ENCODE data around the gene TMEM192.
"Not testable (repeated sequence)": the region's sequence is repeated elsewhere in the genome, so short reads cannot be mapped to it uniquely, and the experiment has no call there.

TMEM192 gene

GRCh38 chr4:165112368-165113121, at the start of gene TMEM192:
TMEM192 (minus strand) TSS chr4:165112860; CDS start chr4:165112773, 87 bp downstream.
- peak; percentile 86 to 90 for DNase-seq (ENCODE audit: low read depth in 2 of 2)

GRCh38 chr4:165158762-165159161, 46.1 kb upstream of the TMEM192 start:
- DNase-seq (ENCODE audit: low read depth in 2 of 2) = no peak

GRCh38 chr4:165156906-165157305, 44.2 kb upstream of the TMEM192 start:
- no peak for DNase-seq (ENCODE audit: low read depth in 2 of 2)

- no peak for DNase-seq (ENCODE audit: low read depth in 2 of 2)
Observed at GRCh38 chr4:165154482-165154881, 41.8 kb upstream of the TMEM192 start.

DNA sequence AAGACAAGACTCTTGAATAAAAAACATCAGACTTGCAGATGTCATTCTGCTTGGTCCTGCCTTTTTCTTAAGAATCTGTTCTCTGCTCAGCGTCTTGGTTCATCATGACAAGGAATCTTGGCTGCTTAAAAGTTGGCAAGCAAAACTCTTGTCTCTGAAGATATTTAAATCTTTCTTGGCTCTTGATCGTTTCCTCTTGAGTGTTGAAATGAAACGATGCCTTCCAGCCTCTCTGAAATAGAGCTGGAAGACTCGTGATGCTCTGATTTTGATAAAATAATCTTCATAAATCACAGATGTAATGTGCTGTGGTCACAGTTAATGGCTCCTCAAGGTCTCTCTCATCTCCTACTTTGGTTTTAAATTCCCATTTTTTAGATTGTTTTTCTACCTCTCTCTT, 39.9 kb upstream of the TMEM192 start:
- no peak for DNase-seq (ENCODE audit: low read depth in 2 of 2)

- no peak for DNase-seq (ENCODE audit: low read depth in 2 of 2)
Observed at GRCh38 chr4:165151734-165152133, 39.1 kb upstream of the TMEM192 start.

DNA sequence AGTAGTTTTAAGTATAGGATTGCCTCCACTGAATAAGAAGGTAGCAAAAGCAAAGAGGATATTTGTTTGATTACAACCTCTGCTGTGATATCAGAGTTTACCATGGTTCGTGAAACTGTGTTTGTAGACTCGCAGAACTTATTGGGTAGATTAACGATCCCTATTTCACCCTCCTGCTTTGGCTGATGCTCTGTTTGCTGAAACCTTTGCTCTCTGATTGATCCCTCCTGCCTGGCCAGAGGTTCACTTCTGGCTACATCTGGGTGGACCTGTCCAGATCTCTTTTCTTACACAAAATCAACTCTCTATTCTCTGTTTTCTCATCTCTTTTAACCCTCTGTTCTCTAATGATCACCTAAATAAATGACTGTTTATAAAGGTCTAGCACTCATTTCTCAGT, 37.9 kb upstream of the TMEM192 start:
- no peak for DNase-seq (ENCODE audit: low read depth in 2 of 2)

DNA sequence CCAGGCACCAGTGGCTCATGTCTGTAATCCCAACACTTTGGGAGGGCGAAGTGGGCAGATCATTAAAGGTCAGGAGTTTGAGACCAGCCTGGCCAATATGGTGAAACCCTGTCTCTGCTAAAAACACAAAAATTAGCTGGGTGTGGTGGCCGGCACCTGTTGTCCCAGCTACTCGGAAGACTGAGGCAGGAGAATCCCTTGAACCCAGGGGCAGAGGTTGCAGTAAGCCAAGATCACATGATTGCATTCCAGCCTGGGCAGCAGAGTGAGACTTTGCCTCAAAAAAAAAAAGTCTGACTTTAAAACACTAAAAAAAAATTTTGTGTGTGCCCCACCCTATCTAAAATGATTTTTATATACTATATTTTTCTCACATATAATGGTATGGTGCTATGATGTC, 26.2 kb upstream of the TMEM192 start:
- no peak for DNase-seq (ENCODE audit: low read depth in 2 of 2)

DNA sequence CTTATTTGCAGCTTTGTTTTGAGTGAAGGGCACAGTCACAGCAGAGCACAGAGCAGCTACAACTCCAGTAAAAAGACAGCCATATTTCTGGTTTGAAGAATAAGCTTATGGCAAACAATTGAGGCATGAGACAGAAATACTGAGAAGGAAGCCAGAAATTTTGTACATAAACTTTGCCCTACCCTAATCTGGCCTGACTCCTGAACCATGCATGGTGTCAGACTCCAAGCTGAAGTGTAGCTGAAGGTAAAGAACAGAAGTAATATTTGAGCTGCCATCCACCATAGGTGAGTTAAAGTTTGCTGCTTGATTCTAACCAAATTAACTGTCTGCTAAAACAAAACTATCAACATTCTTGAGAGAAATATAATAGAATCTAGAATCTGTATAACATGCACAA, 24.5 kb upstream of the TMEM192 start:
- DNase-seq (ENCODE audit: low read depth in 2 of 2) = no peak

DNA sequence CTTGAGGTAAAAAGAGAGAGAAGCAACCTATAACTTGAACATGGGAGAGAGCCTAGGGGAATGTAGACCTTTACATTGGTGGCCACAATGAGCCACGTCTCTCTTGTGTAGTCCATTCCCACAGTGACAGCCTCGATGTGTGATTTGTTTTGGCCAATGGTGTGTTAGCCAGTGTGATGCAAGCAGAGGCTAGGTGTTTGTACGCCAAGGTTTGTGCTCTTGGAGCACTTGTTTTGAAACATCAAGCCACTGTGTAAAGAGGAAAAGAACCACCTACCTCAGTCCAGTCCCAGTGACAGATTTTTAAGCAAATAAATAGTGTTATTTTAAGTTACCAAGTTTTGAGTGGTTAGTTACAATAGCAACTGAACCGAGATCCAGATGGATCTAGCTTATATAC, 23.9 kb upstream of the TMEM192 start:
- DNase-seq (ENCODE audit: low read depth in 2 of 2) = no peak

DNA sequence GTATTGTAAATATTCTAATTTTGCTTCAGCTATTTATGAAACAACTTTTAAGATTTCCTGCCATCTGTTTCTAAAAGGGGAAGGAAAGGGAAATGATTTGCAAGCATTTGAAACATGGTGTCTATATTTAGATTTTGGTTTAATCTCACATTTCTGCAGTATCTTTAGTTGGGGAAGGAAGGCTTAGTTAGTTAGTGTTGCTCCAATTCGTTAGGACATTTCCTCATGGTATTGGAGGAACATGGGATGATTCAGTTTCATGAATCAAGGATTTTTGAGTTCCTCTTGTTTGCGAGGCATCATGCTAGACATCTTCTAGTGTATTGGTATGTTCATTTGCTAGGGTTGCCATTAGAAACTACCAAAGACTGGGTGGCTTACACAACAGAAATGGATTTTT, 20.5 kb upstream of the TMEM192 start:
- DNase-seq (ENCODE audit: low read depth in 2 of 2) = no peak

GRCh38 chr4:165131247-165131832, 18.7 kb upstream of the TMEM192 start:
- peak; percentile 42 to 58 for DNase-seq (ENCODE audit: low read depth in 2 of 2)

DNA sequence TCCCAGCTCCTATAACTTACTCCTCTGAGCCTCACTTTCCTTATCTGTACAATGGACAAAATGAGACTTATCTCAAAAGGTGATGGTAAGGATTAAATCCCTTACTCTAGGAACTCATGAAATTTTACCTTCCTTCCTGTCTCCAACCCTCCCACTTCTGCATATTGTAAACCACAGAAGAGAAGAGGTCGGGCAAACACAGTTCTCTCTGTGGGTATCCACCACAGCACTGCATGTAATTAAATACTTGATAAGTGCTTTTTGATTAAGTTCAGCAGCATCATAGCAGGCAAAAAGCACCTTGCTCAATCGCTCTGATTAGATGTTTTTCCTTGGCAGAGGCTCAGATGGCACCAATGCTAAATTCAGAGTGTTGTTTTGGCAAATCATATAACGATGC, 17.3 kb upstream of the TMEM192 start:
- no peak for DNase-seq (ENCODE audit: low read depth in 2 of 2)

DNA sequence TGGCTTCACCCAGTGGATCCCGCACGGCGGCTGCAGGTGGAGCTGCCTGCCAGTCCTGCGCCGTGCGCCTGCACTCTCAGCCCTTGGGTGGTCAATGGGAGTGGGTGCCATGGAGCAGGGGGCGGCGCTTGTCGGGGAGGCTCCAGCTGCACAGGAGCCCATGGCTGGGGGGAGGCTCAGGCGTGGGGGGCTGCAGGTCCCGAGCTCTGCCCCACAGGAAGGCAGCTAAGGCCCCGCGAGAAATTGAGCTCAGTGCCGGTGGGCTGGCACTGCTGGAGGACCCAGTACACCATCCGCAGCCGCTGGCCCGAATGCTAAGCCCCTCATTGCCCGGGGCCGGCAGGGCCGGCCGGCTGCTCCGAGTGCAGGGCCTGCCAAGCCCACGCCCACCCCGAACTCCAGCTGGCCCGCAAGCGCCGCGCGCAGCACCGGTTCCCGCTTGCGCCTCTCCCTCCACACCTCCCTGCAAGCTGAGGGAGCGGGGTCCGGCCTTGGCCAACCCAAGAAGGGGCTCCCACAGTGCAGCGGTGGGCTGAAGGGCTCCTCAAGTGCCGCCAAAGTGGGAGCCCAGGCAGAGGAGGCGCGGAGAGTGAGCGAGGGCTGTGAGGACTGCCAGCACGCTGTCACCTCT, 13.3 kb upstream of the TMEM192 start:
- not testable (repeated sequence) for DNase-seq (ENCODE audit: low read depth in 2 of 2)

DNA sequence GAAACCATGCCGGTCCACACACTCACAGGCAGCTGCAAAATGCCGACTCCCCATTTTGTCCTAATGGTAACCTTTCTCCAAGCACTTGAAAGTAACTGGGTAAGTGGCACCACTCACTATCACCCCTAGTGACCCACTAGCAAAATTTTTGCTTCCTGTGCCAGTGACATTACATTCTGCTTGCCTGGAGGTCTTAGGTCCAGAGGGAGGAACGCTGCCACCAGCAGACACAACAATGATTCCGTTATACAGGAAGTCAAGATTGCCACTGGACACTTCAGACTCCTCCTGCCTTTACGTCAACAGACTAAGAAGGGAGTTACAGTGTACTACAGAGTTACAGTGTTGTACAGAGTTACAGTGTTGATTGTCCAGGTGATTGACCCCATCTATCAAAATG, 11.8 kb upstream of the TMEM192 start:
- no peak for DNase-seq (ENCODE audit: low read depth in 2 of 2)

DNA sequence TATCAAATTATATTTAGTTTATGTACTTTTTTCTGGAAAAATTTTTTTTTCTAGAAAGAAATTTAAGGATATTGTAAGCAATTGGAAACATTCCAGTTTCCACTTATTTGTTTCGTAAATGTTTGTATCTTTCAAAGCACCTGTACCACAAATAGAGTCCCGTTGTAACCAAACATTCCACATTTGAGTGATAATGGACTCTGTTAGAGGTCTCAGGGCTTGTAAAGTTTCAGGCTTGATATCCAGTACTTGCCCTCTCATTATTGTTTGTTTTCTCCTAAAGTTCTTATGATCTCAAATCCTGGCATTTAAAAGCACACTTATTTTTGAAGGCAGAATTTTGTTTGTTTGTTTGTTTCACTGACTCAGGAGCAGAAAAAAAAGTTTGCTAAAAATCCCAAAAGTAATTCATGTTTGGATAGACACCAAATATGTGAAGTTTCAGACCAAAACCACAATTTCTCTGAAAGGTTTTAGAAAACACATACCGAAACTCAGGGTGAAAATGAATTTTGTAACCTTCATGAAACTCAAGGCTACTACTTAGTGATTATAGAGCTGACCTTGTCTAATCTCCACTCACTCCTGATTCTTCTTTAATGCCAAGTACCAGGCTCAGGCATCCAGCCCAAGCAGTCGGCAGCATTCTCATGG, 5.7 kb upstream of the TMEM192 start:
- no peak for DNase-seq (ENCODE audit: low read depth in 2 of 2)

- DNase-seq (ENCODE audit: low read depth in 2 of 2) = no peak
Observed at GRCh38 chr4:165115301-165115700, 2.6 kb upstream of the TMEM192 start.

DNA sequence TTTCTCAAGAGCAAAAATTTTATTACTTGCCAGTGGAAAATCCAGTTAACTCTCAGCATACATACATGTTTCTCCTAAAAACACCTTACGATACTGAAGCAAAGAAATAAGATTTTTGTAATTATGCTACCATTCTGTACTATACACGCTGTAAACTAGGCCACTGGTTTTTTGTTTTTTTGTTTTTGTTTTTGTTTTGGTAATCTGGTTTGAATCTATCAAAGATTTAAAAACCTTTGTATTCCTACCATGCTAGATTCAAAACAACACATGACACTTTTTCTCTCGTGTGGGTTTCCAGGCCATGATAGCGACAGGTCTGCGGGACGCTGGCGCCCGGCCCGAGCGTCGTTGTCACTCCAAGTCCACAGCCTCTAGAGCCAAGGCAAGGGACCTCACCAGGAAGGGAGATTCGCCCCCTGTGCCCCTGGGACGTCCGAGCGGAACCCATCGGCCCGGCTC, 723 bp downstream of the TMEM192 start:
- DNase-seq (ENCODE audit: low read depth in 2 of 2) = no peak

GRCh38 chr4:165106518-165106917, 6.1 kb downstream of the TMEM192 start:
- no peak for DNase-seq (ENCODE audit: low read depth in 2 of 2)

- no peak for DNase-seq (ENCODE audit: low read depth in 2 of 2)
Observed at GRCh38 chr4:165101641-165102040, 11.0 kb downstream of the TMEM192 start.

GRCh38 chr4:165096776-165097175, 15.9 kb downstream of the TMEM192 start:
- no peak for DNase-seq (ENCODE audit: low read depth in 2 of 2)

- DNase-seq (ENCODE audit: low read depth in 2 of 2) = no peak
Observed at GRCh38 chr4:165095291-165095690, 17.4 kb downstream of the TMEM192 start.

DNA sequence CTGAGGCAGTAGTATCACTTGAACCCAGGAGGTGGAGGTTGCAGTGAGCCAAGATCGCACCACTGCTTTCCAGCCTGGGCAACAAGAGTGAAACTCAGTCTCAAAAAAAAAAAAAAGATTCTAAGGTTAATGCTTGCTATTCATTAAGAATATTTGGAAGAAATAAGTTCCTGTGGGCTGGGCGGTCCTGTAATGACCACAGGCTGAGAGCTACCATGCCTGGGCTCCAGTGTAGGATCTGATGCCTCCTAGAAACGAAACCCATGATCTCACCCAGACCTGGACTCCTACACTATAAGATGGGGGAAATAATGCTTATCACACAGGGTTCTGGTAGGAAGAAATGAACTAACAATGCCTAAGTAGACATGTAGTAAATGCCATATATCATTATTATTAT, 17.8 kb downstream of the TMEM192 start:
- no peak for DNase-seq (ENCODE audit: low read depth in 2 of 2)

Data from stimulated activated CD8-positive, alpha-beta memory T cell treated with anti-CD3 and anti-CD28 coated beads, Interleukin-2, amount 100 ng/mL, for 1 hour (primary cell).